Activated CD8-positive, alpha-beta T cell treated with anti-CD3 and anti-CD28 coated beads for 36 hours (primary cell): ENCODE measurements around the gene CLIC4. TPM values are rescaled to one million over a fixed set of nuclear protein-coding genes. Genes with fewer than 3 reads are reported as not detected.
"Not testable (repeated sequence)": the region's sequence is repeated elsewhere in the genome, so short reads cannot be mapped to it uniquely, and the experiment has no call there.

ENCODE experiments used
- ATAC-seq: fragments of 200-7000 bp; cut with Tn5 transposase; one replicate; pipeline ENCODE4 v1.10.0; 2021; ENCODE audit warnings: mild to moderate bottlenecking, moderate library complexity
- CTCF ChIA-PET: fragments of 350-600 bp; sonication (Branson Sonifier 250); formaldehyde crosslinking; loops from one replicate; lab custom pipeline; 2021; ENCODE audit warnings: antibody characterized with exemption; lab: Charles Lee
- POLR2A ChIA-PET: fragments of 350-600 bp; sonication (Branson Sonifier 250); formaldehyde crosslinking; loops from one replicate; lab custom pipeline; 2021; ENCODE audit warnings: antibody characterized with exemption; lab: Charles Lee
- DNase-seq: peaks from one replicate; pipeline ENCODE4 v3.0.0-alpha.2; 2020
- H3K27ac Mint-ChIP-seq: one replicate; pipeline ENCODE4 v1.8.0; 2021; ENCODE audit warnings: mild to moderate bottlenecking, mixed read lengths
- H3K27me3 Mint-ChIP-seq: one replicate; pipeline ENCODE4 v1.8.0; 2021; ENCODE audit warnings: mixed read lengths
- H3K36me3 Mint-ChIP-seq: one replicate; pipeline ENCODE4 v1.8.0; 2021; ENCODE audit warnings: low read depth, mixed read lengths
- H3K4me1 Mint-ChIP-seq: one replicate; pipeline ENCODE4 v1.8.0; 2021; ENCODE audit warnings: low read depth, mixed read lengths
- H3K4me3 Mint-ChIP-seq: one replicate; pipeline ENCODE4 v1.8.0; 2021; ENCODE audit warnings: mild to moderate bottlenecking, moderate library complexity, mixed read lengths
- H3K9me3 Mint-ChIP-seq: one replicate; pipeline ENCODE4 v1.8.0; 2021; ENCODE audit warnings: mixed read lengths
- intact Hi-C: fragments of 100-400 bp; cut with micrococcal nuclease; formaldehyde crosslinking; loops from one replicate; pipeline ENCODE4 v1.10.0; 2022
- total RNA-seq, 2 experiments: library from RNA; stranded (reverse); gene quantifications; one replicate each; pipeline ENCODE4 v1.2.3, GENCODE V29; 2021
- TF ChIP-seq, protein P1 (sequence below): fragments of 200-600 bp; IDR thresholded peaks from one replicate; pipeline ENCODE4 v1.8.0; 2022; ENCODE audit warnings: antibody characterized with exemption, mild to moderate bottlenecking

CLIC4 gene
- total RNA-seq, 2 experiments from 2014 or later: 19.7 to 21.8 TPM

DNA sequence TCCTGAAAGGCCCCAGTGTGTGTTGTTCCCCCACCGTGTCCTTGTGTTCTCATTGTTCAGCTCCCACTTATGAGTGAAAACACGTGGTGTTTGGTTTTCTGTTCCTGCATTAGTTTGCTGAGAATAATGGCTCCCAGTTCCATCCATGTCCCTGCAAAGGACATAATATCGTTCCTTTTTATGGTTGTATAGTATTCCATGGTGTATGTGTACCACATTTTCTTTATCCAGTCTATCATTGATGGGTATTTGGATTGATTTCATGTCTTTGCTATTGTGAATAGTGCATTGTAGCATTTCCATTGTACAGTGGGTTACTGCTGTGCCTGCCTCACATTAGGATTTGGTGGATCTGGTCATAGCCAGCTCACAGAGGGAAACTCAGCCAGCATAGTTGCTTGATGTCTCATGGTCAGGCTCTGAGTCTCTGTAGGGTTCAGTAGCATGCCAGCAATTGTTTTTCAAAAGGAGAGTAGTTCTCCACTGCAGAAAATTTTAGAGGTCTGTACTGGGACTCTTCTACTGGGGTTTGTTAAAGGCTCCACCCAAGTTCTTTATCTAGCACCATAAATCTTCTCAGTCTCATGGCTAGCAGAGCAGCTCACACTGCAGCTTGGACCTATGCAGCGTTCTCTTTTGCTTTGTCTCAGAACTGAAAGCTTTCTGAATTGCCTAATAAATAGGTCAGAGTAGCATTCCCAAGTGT, 143.9 kb downstream of the CLIC4 start:
- TF ChIP-seq, protein P1, sequence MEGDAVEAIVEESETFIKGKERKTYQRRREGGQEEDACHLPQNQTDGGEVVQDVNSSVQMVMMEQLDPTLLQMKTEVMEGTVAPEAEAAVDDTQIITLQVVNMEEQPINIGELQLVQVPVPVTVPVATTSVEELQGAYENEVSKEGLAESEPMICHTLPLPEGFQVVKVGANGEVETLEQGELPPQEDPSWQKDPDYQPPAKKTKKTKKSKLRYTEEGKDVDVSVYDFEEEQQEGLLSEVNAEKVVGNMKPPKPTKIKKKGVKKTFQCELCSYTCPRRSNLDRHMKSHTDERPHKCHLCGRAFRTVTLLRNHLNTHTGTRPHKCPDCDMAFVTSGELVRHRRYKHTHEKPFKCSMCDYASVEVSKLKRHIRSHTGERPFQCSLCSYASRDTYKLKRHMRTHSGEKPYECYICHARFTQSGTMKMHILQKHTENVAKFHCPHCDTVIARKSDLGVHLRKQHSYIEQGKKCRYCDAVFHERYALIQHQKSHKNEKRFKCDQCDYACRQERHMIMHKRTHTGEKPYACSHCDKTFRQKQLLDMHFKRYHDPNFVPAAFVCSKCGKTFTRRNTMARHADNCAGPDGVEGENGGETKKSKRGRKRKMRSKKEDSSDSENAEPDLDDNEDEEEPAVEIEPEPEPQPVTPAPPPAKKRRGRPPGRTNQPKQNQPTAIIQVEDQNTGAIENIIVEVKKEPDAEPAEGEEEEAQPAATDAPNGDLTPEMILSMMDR: no peak
- H3K36me3 Mint-ChIP-seq: peaks cover 12% of the 10 kb centered on the region
- no peak overlapping the region for H3K4me3 Mint-ChIP-seq
- H3K4me1 Mint-ChIP-seq: no peaks in the 10 kb centered on the region
- peaks cover 7% of the 10 kb centered on the region for H3K27me3 Mint-ChIP-seq
- H3K27ac Mint-ChIP-seq: no peak overlapping the region
- intact Hi-C loops: no loop called here
- ATAC-seq (no peak), DNase-seq (no peak)
- ChIA-PET CTCF (no interaction called here), POLR2A (no interaction called here)
- H3K9me3 Mint-ChIP-seq: peaks cover 19% of the 10 kb centered on the region

DNA sequence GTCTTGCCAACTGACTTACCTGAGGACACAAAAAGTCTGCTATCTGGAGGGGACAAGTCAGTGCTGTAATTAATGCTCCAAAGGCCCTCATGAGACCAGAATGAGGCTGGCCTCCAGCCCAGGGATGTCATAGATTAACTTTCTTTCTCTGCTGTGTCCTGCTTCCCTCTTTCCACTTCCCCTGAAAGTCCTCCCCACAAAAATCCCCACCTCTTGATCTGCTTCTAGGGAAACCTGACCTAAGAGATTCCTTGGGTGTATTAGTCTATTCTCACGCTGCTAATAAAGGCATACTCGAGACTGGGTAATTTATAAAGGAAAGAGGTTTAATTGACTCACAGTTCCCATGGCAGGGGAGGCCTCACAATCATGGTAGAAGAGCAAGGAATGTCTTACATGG, 145.6 kb downstream of the CLIC4 start:
- TF ChIP-seq, protein P1: no peak
- H3K27ac Mint-ChIP-seq: no peak overlapping the region
- no peak overlapping the region for H3K4me3 Mint-ChIP-seq
- intact Hi-C loops: loop anchor here (10.0 kb wide), 1 partner anchor 46 kb away; no protein-coding TSS in a partner anchor
- POLR2A ChIA-PET: no interaction called here
- ATAC-seq: no peak
- peaks cover 1% of the 10 kb centered on the region for H3K27me3 Mint-ChIP-seq
- no peak for DNase-seq
- no peaks in the 10 kb centered on the region for H3K4me1 Mint-ChIP-seq
- peaks cover 12% of the 10 kb centered on the region for H3K36me3 Mint-ChIP-seq
- H3K9me3 Mint-ChIP-seq: peaks cover 13% of the 10 kb centered on the region
- CTCF ChIA-PET: no interaction called here

DNA sequence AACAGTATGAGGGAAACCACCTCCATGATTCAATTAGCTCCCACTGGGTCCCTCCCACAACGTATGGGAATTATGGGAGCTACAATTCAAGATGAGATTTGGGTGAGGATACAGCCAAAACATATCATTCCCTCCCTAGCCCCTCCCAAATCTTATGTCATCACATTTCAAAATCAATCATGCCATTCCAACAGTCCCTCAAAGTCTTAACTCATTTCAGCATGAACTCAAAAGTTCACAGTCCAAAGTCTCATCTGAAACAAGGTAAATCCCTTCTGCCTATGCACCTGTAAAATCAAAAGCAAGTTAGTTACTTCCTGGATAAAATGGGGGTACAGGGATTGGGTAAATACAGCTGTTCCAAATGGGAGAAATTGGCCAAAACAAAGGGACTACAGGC, 146.1 kb downstream of the CLIC4 start:
- H3K4me1 Mint-ChIP-seq, POLR2A ChIA-PET, DNase-seq, H3K27ac Mint-ChIP-seq, ATAC-seq, CTCF ChIA-PET, H3K27me3 Mint-ChIP-seq, H3K4me3 Mint-ChIP-seq: not testable (repeated sequence)
- Mint-ChIP-seq H3K9me3 (peaks cover 13% of the 10 kb centered on the region), H3K36me3 (peaks cover 12% of the 10 kb centered on the region)
- intact Hi-C loops: loop anchor here (10.0 kb wide), 1 partner anchor 47 kb away; no protein-coding TSS in a partner anchor

DNA sequence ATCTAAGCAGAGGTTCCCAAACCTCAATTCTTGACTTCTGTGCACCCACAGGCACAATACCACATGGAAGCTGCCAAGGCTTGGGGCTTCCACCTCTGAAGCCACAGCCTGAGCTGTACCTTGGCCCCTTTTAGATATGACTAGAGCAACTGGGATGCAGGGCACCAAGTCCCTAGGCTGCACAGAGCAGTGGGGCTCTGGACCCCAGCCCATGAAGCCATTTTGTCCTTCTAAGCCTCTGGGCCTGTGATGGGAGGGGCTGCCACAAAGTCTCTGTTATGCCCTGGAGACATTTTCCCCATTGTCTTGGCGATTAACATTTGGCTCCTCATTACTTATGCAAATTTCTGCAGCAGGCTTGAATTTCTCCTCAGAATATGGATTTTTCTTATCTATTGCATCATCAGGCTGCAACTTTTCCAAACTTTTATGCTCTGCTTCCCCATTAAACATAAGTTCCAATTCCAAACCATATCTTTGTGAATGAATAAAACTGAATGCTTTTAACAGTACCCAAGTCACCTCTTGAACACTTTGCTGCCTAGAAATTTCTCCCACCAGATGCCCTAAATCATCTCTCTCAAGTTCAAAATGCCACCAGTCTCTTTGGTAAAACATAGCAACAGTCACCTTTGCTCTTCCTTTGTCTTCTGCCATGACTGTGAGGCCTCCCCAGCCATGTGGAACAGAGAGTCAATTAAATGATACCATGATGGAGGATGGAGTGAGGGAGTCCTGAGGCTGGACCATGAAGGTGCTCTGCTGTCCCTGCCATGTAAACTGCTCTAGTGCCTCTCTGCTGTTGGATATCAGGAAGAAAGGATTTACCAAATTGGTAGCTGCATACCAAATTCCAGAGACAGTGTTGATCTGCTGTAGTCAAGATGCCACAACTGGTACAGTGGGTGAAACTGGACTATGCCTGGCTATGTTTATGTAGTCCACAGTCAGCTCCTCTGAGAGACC, 147.2 kb downstream of the CLIC4 start:
- ChIA-PET POLR2A (no interaction called here), CTCF (no interaction called here)
- TF ChIP-seq, protein P1: no peak
- H3K36me3 Mint-ChIP-seq: peaks cover 12% of the 10 kb centered on the region
- no peaks in the 10 kb centered on the region for H3K4me1 Mint-ChIP-seq
- DNase-seq: no peak
- H3K4me3 Mint-ChIP-seq: no peak overlapping the region
- H3K27me3 Mint-ChIP-seq: peaks cover 1% of the 10 kb centered on the region
- intact Hi-C loops: loop anchor here (10.0 kb wide), 1 partner anchor 48 kb away; no protein-coding TSS in a partner anchor
- no peak for ATAC-seq
- peaks cover 13% of the 10 kb centered on the region for H3K9me3 Mint-ChIP-seq
- H3K27ac Mint-ChIP-seq: no peak overlapping the region

DNA sequence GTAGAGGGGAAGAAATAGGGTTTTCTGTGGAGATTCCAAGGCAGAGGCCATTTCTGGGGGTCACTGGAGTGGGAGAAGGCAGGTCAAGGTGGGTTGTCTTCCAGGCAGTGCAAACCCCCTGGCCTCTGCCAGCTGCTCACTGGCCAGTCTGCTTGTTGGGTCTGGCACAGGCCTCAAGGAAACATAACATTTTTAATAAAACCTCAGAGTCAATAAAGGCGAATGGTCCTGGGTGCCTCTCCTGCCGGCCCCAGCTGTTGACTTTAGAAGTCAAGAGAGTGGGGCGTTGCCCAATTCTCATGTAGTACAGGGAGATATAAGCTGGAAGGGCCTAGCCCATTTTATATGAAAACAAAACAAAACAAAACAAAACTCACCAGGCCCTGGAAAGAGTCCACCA, 148.2 kb downstream of the CLIC4 start:
- CTCF ChIA-PET: interaction anchor here (1.4 kb wide), 1 partner anchor 43 kb away, joined by 3 read pairs; no protein-coding TSS in a partner anchor
- POLR2A ChIA-PET: interaction anchor here (0.7 to 1.1 kb wide), 2 partner anchors 35 to 45 kb away, joined by 3 read pairs; no protein-coding TSS in a partner anchor
- Mint-ChIP-seq H3K4me3 (no peak overlapping the region), H3K27me3 (peaks cover 1% of the 10 kb centered on the region), H3K4me1 (peaks cover 7% of the 10 kb centered on the region), H3K36me3 (peaks cover 15% of the 10 kb centered on the region), H3K27ac (no peak overlapping the region), H3K9me3 (peaks cover 13% of the 10 kb centered on the region)
- DNase-seq (no peak), ATAC-seq (no peak)
- intact Hi-C loops: loop anchor here (10.0 kb wide), 1 partner anchor 49 kb away; no protein-coding TSS in a partner anchor
- TF ChIP-seq, protein P1: no peak

Other genes starting within 250 kb of the CLIC4 start
- gene RCAN3, start 242.6 kb upstream of the CLIC4 start, total RNA-seq: 10 to 100 TPM; 55.3 to 56.8 TPM
- gene NCMAP, start 189.4 kb upstream of the CLIC4 start, total RNA-seq: under 1 TPM; 0.11 to 0.20 TPM
- gene SRRM1, start 102.1 kb upstream of the CLIC4 start, total RNA-seq: 100 to 1,000 TPM; 256 to 263 TPM
- gene RUNX3, start 184.8 kb downstream of the CLIC4 start, total RNA-seq: 100 to 1,000 TPM; 180 to 183 TPM